Stimulated activated CD8-positive, alpha-beta memory T cell treated with anti-CD3 and anti-CD28 coated beads, Interleukin-4, amount 100 ng/mL, for 24 hours (primary cell): ENCODE data around the gene OR4M1.
"Not testable (repeated sequence)": the region's sequence is repeated elsewhere in the genome, so short reads cannot be mapped to it uniquely, and the experiment has no call there.

ENCODE experiments used
- DNase-seq: peaks from one replicate; pipeline ENCODE4 v3.0.0-alpha.2; 2020; ENCODE audit warnings: low read depth

Gene OR4M1

DNA sequence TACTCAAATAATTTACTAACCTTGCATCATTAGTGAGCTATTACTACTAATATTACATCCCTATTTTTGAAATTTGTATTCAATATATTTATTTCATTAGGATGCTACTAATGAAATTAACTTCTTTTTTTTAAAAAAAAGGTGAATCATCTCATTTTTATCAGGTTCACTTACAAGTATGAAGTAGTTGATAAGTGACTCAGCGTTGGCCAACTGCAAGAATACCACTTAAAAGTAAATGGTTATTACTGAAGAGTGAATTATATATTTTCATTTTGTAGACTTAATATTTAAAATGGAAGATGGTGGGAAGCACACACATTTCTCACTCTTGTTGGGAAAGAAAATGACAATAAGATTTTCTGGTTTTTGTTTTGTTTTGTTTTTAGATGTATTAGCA lies 49.9 kb downstream of the OR4M1 start:
- no peak for DNase-seq

DNA sequence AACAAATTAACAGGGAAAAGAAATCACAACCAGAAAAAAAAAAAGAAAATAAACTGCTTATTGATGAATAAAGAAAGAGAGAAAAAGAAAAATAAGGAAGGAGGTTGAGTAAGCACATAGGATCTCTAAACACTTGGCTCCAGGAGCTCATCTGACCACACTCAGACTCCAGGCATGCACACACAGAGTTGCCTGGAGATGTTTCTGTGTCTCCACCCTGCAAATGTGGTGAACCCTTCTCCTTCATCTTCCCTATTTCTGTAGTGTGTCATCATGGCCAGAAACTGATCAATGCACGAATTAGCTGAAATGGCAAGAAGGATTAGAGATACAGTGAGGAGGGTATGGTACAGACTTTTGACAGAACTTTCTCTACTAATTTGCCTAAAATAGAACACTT lies 50.5 kb downstream of the OR4M1 start:
- no peak for DNase-seq

DNA sequence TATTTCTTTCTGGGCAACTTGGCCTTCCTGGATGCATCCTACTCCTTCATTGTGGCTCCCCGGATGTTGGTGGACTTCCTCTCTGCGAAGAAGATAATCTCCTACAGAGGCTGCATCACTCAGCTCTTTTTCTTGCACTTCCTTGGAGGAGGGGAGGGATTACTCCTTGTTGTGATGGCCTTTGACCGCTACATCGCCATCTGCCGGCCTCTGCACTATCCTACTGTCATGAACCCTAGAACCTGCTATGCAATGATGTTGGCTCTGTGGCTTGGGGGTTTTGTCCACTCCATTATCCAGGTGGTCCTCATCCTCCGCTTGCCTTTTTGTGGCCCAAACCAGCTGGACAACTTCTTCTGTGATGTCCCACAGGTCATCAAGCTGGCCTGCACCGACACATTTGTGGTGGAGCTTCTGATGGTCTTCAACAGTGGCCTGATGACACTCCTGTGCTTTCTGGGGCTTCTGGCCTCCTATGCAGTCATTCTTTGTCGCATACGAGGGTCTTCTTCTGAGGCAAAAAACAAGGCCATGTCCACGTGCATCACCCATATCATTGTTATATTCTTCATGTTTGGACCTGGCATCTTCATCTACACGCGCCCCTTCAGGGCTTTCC lies 54.4 kb downstream of the OR4M1 start:
- not testable (repeated sequence) for DNase-seq

DNA sequence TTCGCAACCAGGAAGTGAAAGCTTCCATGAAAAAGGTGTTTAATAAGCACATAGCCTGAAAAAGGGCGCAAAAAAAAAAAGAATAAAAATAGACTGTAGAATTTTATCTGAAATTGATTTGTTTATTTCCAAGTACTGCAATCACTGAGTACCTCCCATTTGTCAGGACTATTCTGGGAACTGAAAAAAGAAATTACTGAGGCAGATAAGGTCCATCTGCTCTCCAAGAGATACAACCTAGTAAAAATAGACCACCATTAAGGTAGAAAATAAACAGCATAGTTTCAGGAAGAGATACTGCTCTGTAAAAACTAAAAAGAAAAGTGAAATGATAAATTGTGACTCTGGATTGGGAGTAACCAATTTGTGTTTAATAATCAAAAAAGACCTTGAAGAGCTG lies 55.0 kb downstream of the OR4M1 start:
- no peak for DNase-seq
